ENCODE measurements around the gene PROP1. TPM values are rescaled to one million over a fixed set of nuclear protein-coding genes. Genes with fewer than 3 reads are reported as not detected.
"Not testable (repeated sequence)": the region's sequence is repeated elsewhere in the genome, so short reads cannot be mapped to it uniquely, and the experiment has no call there.

The PROP1 gene
- not detected for polyA plus RNA-seq

DNA sequence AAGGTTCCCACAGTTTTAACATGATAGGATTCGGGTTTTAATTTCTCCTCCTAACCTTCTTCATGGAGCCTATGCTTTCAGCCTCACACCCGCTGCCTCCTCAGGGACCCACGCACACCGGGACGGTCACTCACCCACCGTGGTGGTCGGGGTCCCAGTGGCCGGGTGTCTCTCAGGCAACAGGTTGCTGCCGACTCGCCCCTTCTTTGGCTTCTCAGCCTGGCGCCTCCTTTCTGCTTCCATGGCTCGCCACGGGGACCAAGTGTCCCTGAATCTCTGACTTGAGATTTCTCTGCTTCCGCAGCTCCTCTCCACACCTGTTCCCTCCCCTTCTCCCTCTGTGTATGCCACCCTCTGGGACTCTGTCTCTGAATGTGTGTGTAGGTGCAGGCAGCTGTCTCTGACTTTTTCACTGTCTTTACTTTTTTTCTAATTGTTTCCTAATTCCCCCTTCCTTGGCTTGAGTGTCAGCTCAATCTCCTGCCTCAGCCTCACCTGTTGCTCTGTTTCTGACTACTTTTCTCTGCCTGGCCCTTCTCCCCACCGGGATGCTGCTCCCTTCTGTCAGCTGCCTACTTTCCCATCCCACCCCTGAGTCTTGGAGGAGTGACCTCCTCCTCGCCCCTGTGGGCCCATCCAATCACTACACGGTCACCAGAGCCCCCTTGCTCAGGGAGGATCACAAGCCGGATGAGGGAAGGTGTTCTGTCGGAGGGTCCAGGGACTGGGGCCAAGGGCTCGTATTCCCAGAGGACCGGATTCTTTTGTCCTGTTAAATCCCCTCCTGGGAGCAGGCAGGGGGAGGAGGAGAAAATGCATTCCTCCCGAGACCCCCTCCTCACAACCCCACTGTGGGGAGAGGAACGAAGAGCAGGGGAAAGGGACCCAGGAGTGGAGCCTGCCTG, at the start of gene PROP1:
Gene PROP1, minus strand, starts transcription at position 552 of the 905 bp plus-strand sequence. Its CDS starts 309 bp downstream, at position 243.
- Histone ChIP-seq H3K4me3 (ENCODE audit: low read depth in 1 of 2, low read length in 2 of 2) (no peak within 1 kb of the TSS), H3K36me3 (ENCODE audit: control insufficient read depth in 2 of 2, insufficient read depth in 2 of 2, low read length in 1 of 2) (no peaks in the 10 kb centered on the region), H3K27me3 (ENCODE audit: control insufficient read depth in 1 of 2, insufficient read depth in 2 of 2, low read length in 2 of 2) (no peaks in the 10 kb centered on the region), H3K9me3 (ENCODE audit: control insufficient read depth in 2 of 2, insufficient read depth in 1 of 2, low read depth in 1 of 2, low read length in 1 of 2) (no peaks in the 10 kb centered on the region), H3K27ac (ENCODE audit: low read depth in 2 of 2, low read length in 1 of 2) (no peak within 1 kb of the TSS), H3K4me1 (ENCODE audit: control insufficient read depth in 2 of 2, insufficient read depth in 2 of 2, low read length in 1 of 2) (no peaks in the 10 kb centered on the region)
- 54 to 59% methylated on average over 23 of the region's 23 CpGs for WGBS, 2 donors

DNA sequence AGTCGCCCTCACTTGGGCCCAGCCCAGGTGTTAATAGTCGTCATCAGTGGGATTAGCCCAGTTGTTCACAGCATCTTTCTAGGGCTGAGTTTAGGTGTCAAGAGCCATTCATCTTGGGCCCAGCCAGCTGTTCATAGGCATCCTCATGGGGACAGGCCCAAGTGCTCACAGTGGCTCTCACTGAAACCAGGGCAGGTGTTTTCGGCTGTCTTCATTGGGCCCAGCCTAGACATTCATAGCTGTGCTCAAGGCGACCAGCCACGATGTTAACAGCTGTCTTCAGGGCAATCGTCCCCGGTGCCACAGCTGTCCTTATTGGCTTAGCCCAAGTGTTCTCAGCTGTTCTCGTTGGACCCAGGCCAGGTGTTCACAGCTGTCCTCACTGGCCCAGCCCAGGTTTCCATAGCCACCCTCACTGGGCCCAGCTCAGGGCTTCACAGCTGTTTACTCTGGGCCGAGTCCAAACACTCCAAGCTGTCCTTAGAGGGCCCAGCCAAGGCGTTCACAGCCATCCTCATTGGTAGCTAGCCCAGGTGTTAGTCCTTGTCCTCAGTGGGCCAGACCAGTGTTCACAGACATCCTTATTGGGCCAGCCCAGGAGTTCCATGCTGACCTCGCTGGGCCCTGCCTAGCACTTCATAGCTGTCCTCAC, 23.5 kb upstream of the PROP1 start:
- 74 to 80% methylated on average over 5 to 7 of the region's 11 CpGs for WGBS, 2 donors
- not testable (repeated sequence) for H3K4me1 ChIP-seq (ENCODE audit: control insufficient read depth in 2 of 2, insufficient read depth in 2 of 2, low read length in 1 of 2); H3K27me3 ChIP-seq (ENCODE audit: control insufficient read depth in 1 of 2, insufficient read depth in 2 of 2, low read length in 2 of 2)

GRCh38 chr5:178012758-178013157, 16.7 kb upstream of the PROP1 start:
- H3K9me3 ChIP-seq (ENCODE audit: control insufficient read depth in 2 of 2, insufficient read depth in 1 of 2, low read depth in 1 of 2, low read length in 1 of 2); H3K27ac ChIP-seq (ENCODE audit: low read depth in 2 of 2, low read length in 1 of 2); H3K27me3 ChIP-seq (ENCODE audit: control insufficient read depth in 1 of 2, insufficient read depth in 2 of 2, low read length in 2 of 2); H3K36me3 ChIP-seq (ENCODE audit: control insufficient read depth in 2 of 2, insufficient read depth in 2 of 2, low read length in 1 of 2); H3K4me3 ChIP-seq (ENCODE audit: low read depth in 1 of 2, low read length in 2 of 2); H3K4me1 ChIP-seq (ENCODE audit: control insufficient read depth in 2 of 2, insufficient read depth in 2 of 2, low read length in 1 of 2): not testable (repeated sequence)
- 80 to 83% methylated on average over 2 of the region's 2 CpGs for WGBS, 2 donors

More for the DNA sequence above, 23.5 kb upstream of the PROP1 start:
- not testable (repeated sequence) for H3K36me3 ChIP-seq (ENCODE audit: control insufficient read depth in 2 of 2, insufficient read depth in 2 of 2, low read length in 1 of 2); H3K27ac ChIP-seq (ENCODE audit: low read depth in 2 of 2, low read length in 1 of 2); H3K9me3 ChIP-seq (ENCODE audit: control insufficient read depth in 2 of 2, insufficient read depth in 1 of 2, low read depth in 1 of 2, low read length in 1 of 2); H3K4me3 ChIP-seq (ENCODE audit: low read depth in 1 of 2, low read length in 2 of 2)

GRCh38 chr5:178011816-178012554, 15.9 kb upstream of the PROP1 start:
- WGBS, 2 donors: 58 to 81% methylated on average over 4 of the region's 4 CpGs
- not testable (repeated sequence) for H3K4me1 ChIP-seq (ENCODE audit: control insufficient read depth in 2 of 2, insufficient read depth in 2 of 2, low read length in 1 of 2); H3K9me3 ChIP-seq (ENCODE audit: control insufficient read depth in 2 of 2, insufficient read depth in 1 of 2, low read depth in 1 of 2, low read length in 1 of 2); H3K4me3 ChIP-seq (ENCODE audit: low read depth in 1 of 2, low read length in 2 of 2); H3K36me3 ChIP-seq (ENCODE audit: control insufficient read depth in 2 of 2, insufficient read depth in 2 of 2, low read length in 1 of 2); H3K27ac ChIP-seq (ENCODE audit: low read depth in 2 of 2, low read length in 1 of 2); H3K27me3 ChIP-seq (ENCODE audit: control insufficient read depth in 1 of 2, insufficient read depth in 2 of 2, low read length in 2 of 2)

DNA sequence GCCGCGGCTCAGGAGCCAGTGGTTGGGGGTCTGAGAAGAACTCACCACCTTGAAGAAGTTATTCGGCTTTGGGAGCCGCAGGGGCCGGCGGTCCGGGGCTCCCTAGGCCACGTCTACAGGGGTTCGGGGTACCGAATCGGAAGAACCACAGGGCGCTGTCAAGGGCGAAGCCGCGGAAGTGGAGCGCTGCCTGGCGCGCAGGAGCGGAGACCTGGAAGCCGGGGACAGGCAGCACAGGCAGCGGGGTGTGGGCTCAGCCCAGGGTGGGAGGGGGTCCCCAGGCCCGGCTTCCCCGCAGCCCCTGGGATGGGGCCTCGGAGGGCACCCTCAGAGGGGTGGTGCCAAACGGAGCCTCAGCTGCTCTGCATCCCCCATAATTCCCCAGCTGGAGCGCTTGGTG, 11.2 kb upstream of the PROP1 start:
- H3K27me3 ChIP-seq (ENCODE audit: control insufficient read depth in 1 of 2, insufficient read depth in 2 of 2, low read length in 2 of 2); H3K36me3 ChIP-seq (ENCODE audit: control insufficient read depth in 2 of 2, insufficient read depth in 2 of 2, low read length in 1 of 2); H3K4me3 ChIP-seq (ENCODE audit: low read depth in 1 of 2, low read length in 2 of 2); H3K9me3 ChIP-seq (ENCODE audit: control insufficient read depth in 2 of 2, insufficient read depth in 1 of 2, low read depth in 1 of 2, low read length in 1 of 2); H3K4me1 ChIP-seq (ENCODE audit: control insufficient read depth in 2 of 2, insufficient read depth in 2 of 2, low read length in 1 of 2); H3K27ac ChIP-seq (ENCODE audit: low read depth in 2 of 2, low read length in 1 of 2): not testable (repeated sequence)
- WGBS, 2 donors: 23 to 26% methylated on average over 13 to 24 of the region's 26 CpGs

DNA sequence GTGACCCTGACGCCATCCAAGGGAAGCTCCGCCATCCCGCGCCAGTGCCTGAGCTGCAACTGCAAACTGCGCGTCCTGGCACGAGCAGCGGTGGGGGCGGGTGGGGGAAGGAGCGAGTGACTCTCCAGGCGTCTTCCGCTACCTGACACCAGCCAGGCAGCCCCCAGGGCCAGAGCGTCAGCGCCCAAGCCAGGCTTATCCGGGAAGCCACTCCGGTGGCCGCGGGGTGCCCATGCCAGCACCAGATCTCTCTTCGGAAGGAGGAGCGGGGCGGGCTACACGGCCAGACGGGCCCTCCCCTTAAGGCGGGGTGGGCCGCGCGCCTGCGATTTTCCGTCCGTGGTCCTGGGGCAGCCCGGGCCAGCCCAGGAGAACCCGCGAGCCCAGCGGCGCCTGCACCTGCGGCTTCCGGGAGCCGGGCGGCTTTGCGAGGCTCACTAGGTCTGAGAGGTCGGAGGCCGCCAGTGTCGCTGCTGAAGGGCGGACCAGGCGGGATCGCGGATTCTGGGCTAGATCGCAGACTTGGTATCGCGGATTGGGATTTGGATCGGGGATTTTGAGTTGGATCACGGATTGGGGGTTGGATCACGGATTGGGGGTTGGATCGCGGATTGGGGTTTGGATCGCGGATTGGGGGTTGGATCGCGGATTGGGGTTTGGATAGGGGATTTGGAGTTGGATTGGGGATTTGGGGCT, 10.6 kb upstream of the PROP1 start:
- not testable (repeated sequence) for H3K27me3 ChIP-seq (ENCODE audit: control insufficient read depth in 1 of 2, insufficient read depth in 2 of 2, low read length in 2 of 2); H3K4me1 ChIP-seq (ENCODE audit: control insufficient read depth in 2 of 2, insufficient read depth in 2 of 2, low read length in 1 of 2); H3K9me3 ChIP-seq (ENCODE audit: control insufficient read depth in 2 of 2, insufficient read depth in 1 of 2, low read depth in 1 of 2, low read length in 1 of 2); H3K36me3 ChIP-seq (ENCODE audit: control insufficient read depth in 2 of 2, insufficient read depth in 2 of 2, low read length in 1 of 2); H3K27ac ChIP-seq (ENCODE audit: low read depth in 2 of 2, low read length in 1 of 2)
- H3K4me3 ChIP-seq (ENCODE audit: low read depth in 1 of 2, low read length in 2 of 2): peak overlapping the region in 1 of 2 donors; percentile 26
- WGBS, 2 donors: 8 to 9% methylated on average over 39 to 44 of the region's 59 CpGs

DNA sequence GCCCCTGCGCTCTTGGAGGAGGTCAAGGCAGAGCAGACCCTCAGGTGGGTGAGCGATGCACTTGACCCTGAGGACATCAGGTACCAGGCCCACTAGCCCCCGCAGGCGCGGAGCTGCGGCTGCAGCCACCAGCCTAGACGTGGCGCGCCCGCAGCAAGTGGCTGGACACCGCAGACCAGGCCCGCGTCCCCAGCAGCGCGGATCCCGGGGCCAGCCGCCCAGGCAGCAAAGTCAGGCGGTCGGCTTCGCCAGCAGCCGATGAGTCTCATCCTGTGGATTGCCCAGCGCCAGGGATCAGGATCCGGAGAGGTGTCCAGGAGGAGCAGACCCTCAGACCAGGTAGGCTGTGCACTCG, 10.1 kb upstream of the PROP1 start:
- H3K27me3 ChIP-seq (ENCODE audit: control insufficient read depth in 1 of 2, insufficient read depth in 2 of 2, low read length in 2 of 2); H3K27ac ChIP-seq (ENCODE audit: low read depth in 2 of 2, low read length in 1 of 2); H3K4me1 ChIP-seq (ENCODE audit: control insufficient read depth in 2 of 2, insufficient read depth in 2 of 2, low read length in 1 of 2); H3K36me3 ChIP-seq (ENCODE audit: control insufficient read depth in 2 of 2, insufficient read depth in 2 of 2, low read length in 1 of 2); H3K9me3 ChIP-seq (ENCODE audit: control insufficient read depth in 2 of 2, insufficient read depth in 1 of 2, low read depth in 1 of 2, low read length in 1 of 2); H3K4me3 ChIP-seq (ENCODE audit: low read depth in 1 of 2, low read length in 2 of 2): not testable (repeated sequence)
- WGBS, 2 donors: no CpG with 5 or more reads among the region's 24 CpGs

- Histone ChIP-seq H3K9me3 (ENCODE audit: control insufficient read depth in 2 of 2, insufficient read depth in 1 of 2, low read depth in 1 of 2, low read length in 1 of 2) (no peaks in the 10 kb centered on the region), H3K4me3 (ENCODE audit: low read depth in 1 of 2, low read length in 2 of 2) (no peak overlapping the region), H3K4me1 (ENCODE audit: control insufficient read depth in 2 of 2, insufficient read depth in 2 of 2, low read length in 1 of 2) (no peaks in the 10 kb centered on the region), H3K36me3 (ENCODE audit: control insufficient read depth in 2 of 2, insufficient read depth in 2 of 2, low read length in 1 of 2) (no peaks in the 10 kb centered on the region), H3K27ac (ENCODE audit: low read depth in 2 of 2, low read length in 1 of 2) (no peak overlapping the region), H3K27me3 (ENCODE audit: control insufficient read depth in 1 of 2, insufficient read depth in 2 of 2, low read length in 2 of 2) (no peaks in the 10 kb centered on the region)
- 54 to 59% methylated on average over 1 of the region's 1 CpG for WGBS, 2 donors
Measured at GRCh38 chr5:177997846-177998245, 1.8 kb upstream of the PROP1 start.

- Histone ChIP-seq H3K4me1 (ENCODE audit: control insufficient read depth in 2 of 2, insufficient read depth in 2 of 2, low read length in 1 of 2) (no peaks in the 10 kb centered on the region), H3K9me3 (ENCODE audit: control insufficient read depth in 2 of 2, insufficient read depth in 1 of 2, low read depth in 1 of 2, low read length in 1 of 2) (no peaks in the 10 kb centered on the region), H3K36me3 (ENCODE audit: control insufficient read depth in 2 of 2, insufficient read depth in 2 of 2, low read length in 1 of 2) (no peaks in the 10 kb centered on the region), H3K4me3 (ENCODE audit: low read depth in 1 of 2, low read length in 2 of 2) (no peak overlapping the region), H3K27ac (ENCODE audit: low read depth in 2 of 2, low read length in 1 of 2) (no peak overlapping the region), H3K27me3 (ENCODE audit: control insufficient read depth in 1 of 2, insufficient read depth in 2 of 2, low read length in 2 of 2) (no peaks in the 10 kb centered on the region)
- WGBS, 2 donors: 76 to 83% methylated on average over 6 of the region's 6 CpGs
Measured at GRCh38 chr5:177997319-177997670, 1.3 kb upstream of the PROP1 start.

Data from esophagus (tissue), 2 donors.